Measurements from ENCODE around the gene SHISA9.

Gene SHISA9

DNA sequence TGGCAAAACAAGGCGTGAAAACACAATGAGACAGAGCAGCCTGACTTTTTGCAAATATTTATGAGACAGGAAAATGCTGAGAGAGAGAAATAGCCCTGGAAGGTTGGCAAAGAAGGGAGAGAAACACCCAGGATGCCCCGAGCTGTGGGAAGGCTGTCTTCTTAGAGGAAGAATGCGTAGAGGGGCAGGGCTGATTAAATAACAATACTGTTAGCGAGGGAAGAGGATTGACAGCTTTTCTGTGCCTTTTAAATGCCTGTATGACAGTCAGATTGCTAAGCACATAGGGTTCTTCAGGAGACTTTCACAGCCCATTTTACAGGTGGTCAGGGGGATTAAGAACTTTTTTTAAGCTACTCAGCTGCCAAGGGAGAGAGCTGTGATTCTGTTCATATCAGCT, 219.2 kb downstream of the SHISA9 start:
- DNase-seq (ENCODE audit: low read depth) = no peak

DNA sequence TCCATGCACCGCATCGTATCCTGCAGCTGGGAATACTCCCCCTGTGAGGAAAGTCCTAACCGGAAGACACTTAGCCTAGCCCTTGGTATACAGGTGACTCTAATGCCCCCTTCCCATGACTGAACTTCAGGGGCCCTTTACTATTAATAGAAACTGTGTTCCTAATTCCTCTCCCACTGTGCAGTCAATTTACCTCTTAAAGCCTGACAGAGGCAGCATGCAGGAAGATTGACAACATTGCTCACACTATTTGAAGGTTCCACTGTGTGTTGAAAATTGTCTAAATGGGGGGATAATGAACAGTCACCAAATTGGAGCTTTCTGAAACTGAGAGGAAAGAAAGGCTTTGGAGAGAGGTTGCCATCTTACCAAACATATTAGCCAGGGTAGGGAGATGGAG, 222.6 kb downstream of the SHISA9 start:
- no peak for DNase-seq (ENCODE audit: low read depth)

GRCh38 chr16:13127144-13127543, 225.7 kb downstream of the SHISA9 start:
- DNase-seq (ENCODE audit: low read depth) = no peak

- DNase-seq (ENCODE audit: low read depth) = no peak
Observed at GRCh38 chr16:13130586-13130985, 229.2 kb downstream of the SHISA9 start.

GRCh38 chr16:13134836-13135235, 233.4 kb downstream of the SHISA9 start:
- DNase-seq (ENCODE audit: low read depth) = no peak

- DNase-seq (ENCODE audit: low read depth) = no peak
Observed at GRCh38 chr16:13136901-13137300, 235.5 kb downstream of the SHISA9 start.

DNA sequence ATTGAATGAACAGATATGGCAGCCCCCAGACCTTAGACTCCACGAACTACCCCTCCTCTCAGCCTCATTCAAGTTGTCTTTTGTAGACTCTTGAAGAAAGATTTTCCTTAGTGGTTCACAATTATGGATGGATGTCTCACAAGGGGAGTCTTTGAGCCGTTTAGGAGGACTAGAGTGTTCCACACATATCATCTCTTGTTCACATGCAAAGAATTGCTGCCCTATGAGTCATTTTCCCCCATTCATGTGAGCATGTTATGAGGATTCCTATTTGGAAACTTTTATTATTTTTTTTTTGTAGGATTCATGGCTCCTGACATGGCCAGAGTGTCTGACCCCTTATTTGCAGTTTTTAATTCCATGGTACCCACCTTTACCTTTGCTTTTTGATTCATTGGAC, 237.1 kb downstream of the SHISA9 start:
- no peak for DNase-seq (ENCODE audit: low read depth)

GRCh38 chr16:13139661-13140241, 238.4 kb downstream of the SHISA9 start:
- no peak for DNase-seq (ENCODE audit: low read depth)

- no peak for DNase-seq (ENCODE audit: low read depth)
Observed at GRCh38 chr16:13143551-13143950, 242.2 kb downstream of the SHISA9 start.

DNA sequence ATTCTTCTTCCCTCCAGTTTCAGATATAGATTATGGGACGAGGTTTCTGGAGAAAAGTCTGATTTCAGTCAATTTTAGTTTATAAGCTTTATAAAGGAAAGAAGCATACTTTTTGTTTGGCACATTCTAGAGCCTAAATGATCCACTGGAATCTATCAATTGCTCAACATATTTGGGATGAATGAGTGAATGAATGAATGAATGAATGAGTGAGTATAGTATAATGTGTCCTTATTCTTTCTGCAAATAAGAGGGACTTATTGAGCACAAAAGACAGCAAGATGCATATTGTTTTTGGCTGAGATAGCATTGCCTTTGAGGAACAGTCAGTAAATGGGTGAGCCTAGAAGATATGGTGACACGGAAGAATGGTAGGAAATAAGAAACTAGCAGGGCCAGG, 245.4 kb downstream of the SHISA9 start:
- DNase-seq (ENCODE audit: low read depth) = no peak

DNA sequence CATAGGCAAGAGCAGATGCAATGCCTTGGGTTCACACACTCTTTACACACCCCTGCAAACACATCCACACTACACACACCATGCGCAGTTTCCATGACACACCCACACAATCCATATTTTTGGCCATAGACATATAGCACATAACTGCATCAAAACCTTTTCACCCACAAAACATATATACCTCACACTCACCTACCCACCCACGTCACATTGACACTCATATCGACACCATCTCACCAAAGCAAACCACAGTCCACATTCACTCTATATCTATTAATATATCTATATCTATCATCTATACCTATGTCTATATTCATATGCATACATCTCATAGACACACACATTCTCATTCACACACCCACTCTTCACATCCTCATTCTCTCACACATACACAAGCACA, 246.9 kb downstream of the SHISA9 start:
- DNase-seq (ENCODE audit: low read depth) = no peak

- DNase-seq (ENCODE audit: low read depth) = no peak
Observed at GRCh38 chr16:13148836-13149235, 247.4 kb downstream of the SHISA9 start.

GRCh38 chr16:13150181-13150885, 248.9 kb downstream of the SHISA9 start:
- DNase-seq (ENCODE audit: low read depth) = no peak

- no peak for DNase-seq (ENCODE audit: low read depth)
Observed at GRCh38 chr16:13153696-13154095, 252.3 kb downstream of the SHISA9 start.

DNA sequence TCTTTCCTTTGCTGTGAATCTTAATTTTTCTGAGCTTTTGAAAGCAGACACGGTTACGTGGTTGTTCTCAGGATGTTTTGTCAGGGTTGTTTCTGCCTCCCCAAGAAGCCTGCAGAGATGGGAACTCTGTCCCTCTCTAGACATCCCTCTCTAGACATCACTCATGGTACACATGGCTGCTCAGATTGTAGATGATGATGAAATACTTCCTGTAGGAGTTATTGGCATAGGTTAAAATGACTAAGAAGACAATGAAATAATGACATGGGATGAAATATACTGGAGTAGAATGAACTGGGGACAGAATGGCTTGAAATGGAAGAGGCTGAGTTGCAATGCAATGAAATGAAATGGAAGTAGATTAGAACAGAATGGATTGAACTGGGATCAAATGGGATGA, 253.4 kb downstream of the SHISA9 start:
- no peak for DNase-seq (ENCODE audit: low read depth)

- no peak for DNase-seq (ENCODE audit: low read depth)
Observed at GRCh38 chr16:13155377-13155776, 254.0 kb downstream of the SHISA9 start.

DNA sequence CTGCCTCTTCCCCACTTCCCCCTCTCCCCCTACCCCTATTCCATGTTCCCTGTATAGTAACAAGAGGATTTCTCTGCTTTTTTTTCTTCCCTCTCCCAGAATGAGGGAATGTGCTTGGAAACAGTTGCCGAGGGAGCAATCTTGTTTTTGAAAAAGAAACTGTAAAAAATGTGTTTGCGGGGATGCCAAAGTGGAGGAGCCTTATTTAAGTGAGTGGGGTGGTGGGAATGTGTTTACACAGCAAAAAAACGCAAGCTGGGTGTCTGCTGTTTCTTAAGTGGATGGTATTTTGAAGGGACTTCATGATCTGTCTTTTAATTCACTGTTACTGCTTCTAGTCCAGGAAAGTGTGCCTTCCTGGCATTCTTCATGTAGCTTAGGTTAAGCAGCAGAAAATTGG, 254.4 kb downstream of the SHISA9 start:
- no peak for DNase-seq (ENCODE audit: low read depth)

GRCh38 chr16:13157082-13157481, 255.7 kb downstream of the SHISA9 start:
- no peak for DNase-seq (ENCODE audit: low read depth)

GRCh38 chr16:13158427-13158826, 257.0 kb downstream of the SHISA9 start:
- DNase-seq (ENCODE audit: low read depth) = no peak

- no peak for DNase-seq (ENCODE audit: low read depth)
Observed at GRCh38 chr16:13165024-13165423, 263.6 kb downstream of the SHISA9 start.

DNA sequence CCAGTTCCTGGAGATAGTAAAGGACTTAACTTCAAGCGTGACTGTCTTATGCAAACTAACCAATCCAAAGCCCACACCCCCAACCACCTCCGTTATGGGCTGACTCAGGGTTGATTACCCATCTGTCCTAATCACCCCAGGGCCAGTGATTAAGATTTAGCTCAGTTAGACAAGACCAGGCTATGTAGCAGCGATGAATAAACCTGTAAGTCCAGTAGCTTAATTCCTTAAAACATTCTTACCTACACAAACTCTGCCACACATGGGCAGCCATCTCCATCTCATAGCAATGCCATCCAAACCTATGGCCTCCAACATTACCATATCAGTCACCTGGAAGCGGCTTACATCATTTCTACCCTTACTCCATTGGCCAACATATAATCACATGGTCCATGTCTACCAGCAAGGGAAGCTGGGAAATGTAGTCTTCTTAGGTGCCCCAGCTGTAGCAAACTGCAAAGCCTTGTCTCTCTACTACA, 266.7 kb downstream of the SHISA9 start:
- DNase-seq (ENCODE audit: low read depth) = no peak

DNA sequence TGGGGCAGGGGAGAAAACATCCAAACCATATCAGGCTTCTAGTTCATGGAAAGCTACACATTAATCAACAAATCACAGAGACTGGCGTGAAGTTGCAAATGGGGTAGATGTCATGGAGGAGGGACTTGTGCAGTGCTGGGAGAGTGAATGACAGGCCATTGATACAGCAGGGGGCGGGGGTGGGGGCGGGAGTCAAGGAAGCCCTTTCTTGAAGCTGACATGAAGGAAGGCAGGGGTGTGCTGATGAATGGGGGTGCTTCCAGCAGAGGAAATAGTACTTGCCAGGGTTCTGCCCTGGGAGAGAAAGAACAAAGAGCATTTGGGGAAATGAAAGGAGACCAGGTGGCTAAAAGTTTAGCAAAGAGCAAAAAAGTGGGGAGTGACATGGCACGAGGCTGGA, 269.9 kb downstream of the SHISA9 start:
- DNase-seq (ENCODE audit: low read depth) = no peak

- no peak for DNase-seq (ENCODE audit: low read depth)
Observed at GRCh38 chr16:13176711-13177110, 275.3 kb downstream of the SHISA9 start.

DNA sequence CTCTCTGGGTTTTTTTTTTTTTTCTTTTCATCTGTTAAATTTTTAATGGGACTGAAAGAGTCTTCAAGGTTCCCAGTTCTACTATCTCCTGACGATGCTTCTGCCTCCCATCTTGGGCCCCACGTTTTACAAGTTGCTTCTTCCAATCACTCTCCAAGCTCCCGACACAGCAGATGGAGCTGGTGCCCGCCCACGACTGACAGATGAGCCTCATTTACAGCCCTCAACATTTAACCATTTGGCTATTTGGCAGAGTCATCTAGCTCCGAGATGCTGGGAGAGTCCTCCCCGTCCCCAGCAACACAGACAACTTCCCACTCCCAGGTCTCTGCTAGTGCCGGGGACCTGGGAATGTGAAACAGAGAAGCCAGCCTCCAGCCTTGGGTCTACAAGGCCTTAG, 276.9 kb downstream of the SHISA9 start:
- no peak for DNase-seq (ENCODE audit: low read depth)
